ENCODE measurements around the gene CD70.
"Not testable (repeated sequence)": the region's sequence is repeated elsewhere in the genome, so short reads cannot be mapped to it uniquely, and the experiment has no call there.

Gene CD70

GRCh38 chr19:6590827-6591319 is at the start of gene CD70:
CD70 (minus strand) TSS chr19:6591150; CDS start chr19:6591002, 148 bp downstream.
- peak; percentile 57 to 68 for DNase-seq

- DNase-seq, result not testable (repeated sequence)
These were observed 49.4 kb upstream of the CD70 start for GRCh38 chr19:6640333-6640732.

- DNase-seq, result peak in 1 of 2 experiments; percentile 48
These were observed 48.5 kb upstream of the CD70 start for GRCh38 chr19:6639439-6639838.

- DNase-seq, result not testable (repeated sequence)
These were observed 42.5 kb upstream of the CD70 start for GRCh38 chr19:6633456-6633813.

GRCh38 chr19:6632747-6633455 is 42.0 kb upstream of the CD70 start:
- peak; percentile 68 to 76 for DNase-seq

- peak; percentile 75 to 84 for DNase-seq
These were observed 41.2 kb upstream of the CD70 start for GRCh38 chr19:6632002-6632621.

- no peak for DNase-seq
These were observed 35.8 kb upstream of the CD70 start for GRCh38 chr19:6626764-6627163.

GRCh38 chr19:6617374-6617773 is 26.4 kb upstream of the CD70 start:
- DNase-seq, result no peak

GRCh38 chr19:6616011-6616410 is 25.1 kb upstream of the CD70 start:
- DNase-seq, result peak; percentile 32 to 50

GRCh38 chr19:6613711-6614110 is 22.8 kb upstream of the CD70 start:
- DNase-seq, result peak; percentile 42 to 51

GRCh38 chr19:6610934-6611852 is 20.2 kb upstream of the CD70 start:
- DNase-seq, result no peak

GRCh38 chr19:6608940-6609339 is 18.0 kb upstream of the CD70 start:
- no peak for DNase-seq

- DNase-seq, result not testable (repeated sequence)
These were observed 17.2 kb upstream of the CD70 start for GRCh38 chr19:6608146-6608545.

- DNase-seq, result not testable (repeated sequence)
These were observed 15.5 kb upstream of the CD70 start for GRCh38 chr19:6606276-6607070.

GRCh38 chr19:6604906-6605305 is 14.0 kb upstream of the CD70 start:
- DNase-seq, result no peak

GRCh38 chr19:6602729-6603114 is 11.8 kb upstream of the CD70 start:
- DNase-seq, result no peak

- peak; percentile 45 to 50 for DNase-seq
These were observed 10.6 kb upstream of the CD70 start for GRCh38 chr19:6601537-6602052.

GRCh38 chr19:6600951-6601536 is 10.1 kb upstream of the CD70 start:
- DNase-seq, result not testable (repeated sequence)

- no peak for DNase-seq
These were observed 9.0 kb upstream of the CD70 start for GRCh38 chr19:6599866-6600454.

- not testable (repeated sequence) for DNase-seq
These were observed 7.4 kb upstream of the CD70 start for GRCh38 chr19:6598254-6598892.
